ENCODE data around the gene CAMKMT. TPM values are rescaled to one million over a fixed set of nuclear protein-coding genes. Genes with fewer than 3 reads are reported as not detected.
A peak's percentile ranks its signal among the peaks of the same experiment; 100 is the strongest.

The CAMKMT gene
- total RNA-seq, 1 donor, result 15.0 TPM

DNA sequence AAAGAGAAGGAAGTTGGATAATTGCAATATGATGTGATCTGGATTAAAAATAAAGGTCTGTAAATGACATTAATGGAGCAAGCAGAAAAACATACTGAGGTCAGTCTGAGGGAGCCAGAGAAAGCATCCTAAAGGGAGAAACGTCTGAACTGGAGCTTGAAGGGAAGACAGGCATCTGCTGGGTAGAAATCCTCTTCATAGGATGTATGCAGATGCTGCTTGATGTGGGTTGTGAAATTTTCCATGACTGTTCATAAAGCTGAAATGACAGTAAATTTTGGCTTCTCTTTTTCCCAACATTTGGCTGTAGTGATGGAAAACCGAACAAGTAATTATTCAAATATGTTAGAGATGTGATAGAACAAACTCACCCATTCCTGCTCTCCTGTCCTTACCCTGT, 287.6 kb downstream of the CAMKMT start:
- H3K4me3 ChIP-seq (ENCODE audit: low read depth, low read length), result no peak overlapping the region
- peak; percentile 4 for DNase-seq (ENCODE audit: low read depth)
- TF ChIP-seq, protein P1, sequence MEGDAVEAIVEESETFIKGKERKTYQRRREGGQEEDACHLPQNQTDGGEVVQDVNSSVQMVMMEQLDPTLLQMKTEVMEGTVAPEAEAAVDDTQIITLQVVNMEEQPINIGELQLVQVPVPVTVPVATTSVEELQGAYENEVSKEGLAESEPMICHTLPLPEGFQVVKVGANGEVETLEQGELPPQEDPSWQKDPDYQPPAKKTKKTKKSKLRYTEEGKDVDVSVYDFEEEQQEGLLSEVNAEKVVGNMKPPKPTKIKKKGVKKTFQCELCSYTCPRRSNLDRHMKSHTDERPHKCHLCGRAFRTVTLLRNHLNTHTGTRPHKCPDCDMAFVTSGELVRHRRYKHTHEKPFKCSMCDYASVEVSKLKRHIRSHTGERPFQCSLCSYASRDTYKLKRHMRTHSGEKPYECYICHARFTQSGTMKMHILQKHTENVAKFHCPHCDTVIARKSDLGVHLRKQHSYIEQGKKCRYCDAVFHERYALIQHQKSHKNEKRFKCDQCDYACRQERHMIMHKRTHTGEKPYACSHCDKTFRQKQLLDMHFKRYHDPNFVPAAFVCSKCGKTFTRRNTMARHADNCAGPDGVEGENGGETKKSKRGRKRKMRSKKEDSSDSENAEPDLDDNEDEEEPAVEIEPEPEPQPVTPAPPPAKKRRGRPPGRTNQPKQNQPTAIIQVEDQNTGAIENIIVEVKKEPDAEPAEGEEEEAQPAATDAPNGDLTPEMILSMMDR (IDR thresholded peaks at IDR 0.05; ENCODE audit: insufficient read depth, low read length), result no peak

DNA sequence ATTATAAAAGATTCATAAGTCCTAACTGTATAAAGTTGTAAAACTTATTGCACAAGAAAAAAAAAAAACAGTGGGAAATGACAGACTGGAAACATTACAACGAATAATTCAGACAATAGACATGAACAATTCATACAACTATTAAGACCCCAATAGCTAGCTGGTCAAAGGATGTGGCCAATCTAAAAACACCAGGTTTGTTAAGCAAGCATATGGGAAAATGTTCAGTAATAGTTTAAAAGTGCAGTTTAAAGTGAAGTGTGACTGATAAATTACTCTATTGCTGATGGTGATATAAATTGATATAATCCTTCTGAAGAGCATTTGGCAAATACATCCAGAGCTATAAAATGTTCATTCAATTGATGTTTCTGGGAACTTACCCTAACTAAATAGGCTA, 289.0 kb downstream of the CAMKMT start:
- DNase-seq (ENCODE audit: low read depth), result no peak
- TF ChIP-seq, protein P1 (IDR thresholded peaks at IDR 0.05; ENCODE audit: insufficient read depth, low read length), result no peak
- H3K4me3 ChIP-seq (ENCODE audit: low read depth, low read length), result no peak overlapping the region

DNA sequence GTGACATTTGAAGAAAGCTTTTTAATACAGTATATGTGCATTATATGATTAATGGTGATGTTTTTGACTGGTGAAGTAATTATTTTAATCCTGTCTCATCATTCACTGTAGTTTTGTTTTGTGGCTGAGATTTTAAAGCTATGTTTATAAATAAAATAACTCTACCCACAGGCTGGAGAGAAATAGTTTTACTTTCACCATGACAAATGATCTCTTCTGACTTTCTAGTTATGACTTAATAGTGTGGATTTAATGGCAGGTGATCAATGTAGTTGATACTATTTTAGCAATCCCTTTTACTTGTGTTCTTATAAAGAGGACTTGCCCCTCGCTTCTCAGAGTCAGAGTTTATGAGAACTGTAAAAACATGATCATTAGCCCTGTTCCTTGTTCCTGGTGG, 290.2 kb downstream of the CAMKMT start:
- no peak for DNase-seq (ENCODE audit: low read depth)
- H3K4me3 ChIP-seq (ENCODE audit: low read depth, low read length), result no peak overlapping the region
- TF ChIP-seq, protein P1 (IDR thresholded peaks at IDR 0.05; ENCODE audit: insufficient read depth, low read length), result no peak

DNA sequence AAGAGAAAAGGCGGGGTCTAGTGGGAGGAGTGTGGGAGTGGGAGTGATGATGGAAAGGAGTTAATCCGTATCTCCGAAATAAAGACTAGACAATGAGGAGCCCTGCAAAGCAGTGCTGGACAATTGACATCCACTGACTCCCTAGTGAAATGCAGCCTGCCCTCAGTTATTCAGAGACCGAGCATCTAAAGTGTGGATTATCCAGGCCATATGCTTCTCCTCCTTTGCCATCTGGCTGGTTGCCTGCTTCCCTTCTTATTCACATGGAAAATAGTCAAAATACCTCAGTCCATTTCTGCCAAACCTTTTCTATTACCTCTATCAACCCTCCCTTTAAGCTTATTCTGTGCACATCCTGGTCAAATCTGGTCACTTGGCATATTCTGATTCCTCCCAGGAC, 291.0 kb downstream of the CAMKMT start:
- no peak overlapping the region for H3K4me3 ChIP-seq (ENCODE audit: low read depth, low read length)
- DNase-seq (ENCODE audit: low read depth), result no peak
- TF ChIP-seq, protein P1 (IDR thresholded peaks at IDR 0.05; ENCODE audit: insufficient read depth, low read length), result no peak

DNA sequence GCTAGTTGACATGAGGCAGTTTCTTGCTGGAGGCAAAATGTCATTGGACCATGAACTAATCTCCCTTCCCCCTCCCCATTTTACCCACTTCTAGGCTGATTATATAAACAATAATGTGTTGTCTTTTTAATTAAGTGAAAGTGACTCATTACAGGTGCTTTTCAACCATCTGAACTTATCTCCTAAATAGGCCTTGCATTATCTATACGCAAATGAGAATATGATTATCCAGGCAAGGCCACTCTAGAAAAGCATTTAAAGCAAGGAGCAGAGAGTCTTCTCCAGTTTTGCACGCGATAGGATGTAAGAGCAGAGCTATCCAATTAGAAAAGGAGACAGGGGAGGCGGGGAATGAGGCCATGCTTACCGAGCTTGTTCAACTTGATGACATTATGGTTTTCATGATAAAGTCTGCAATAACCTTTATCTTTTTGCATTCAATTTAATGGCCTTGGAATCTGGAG, 293.7 kb downstream of the CAMKMT start:
- TF ChIP-seq, protein P1 (IDR thresholded peaks at IDR 0.05; ENCODE audit: insufficient read depth, low read length), result no peak
- no peak overlapping the region for H3K4me3 ChIP-seq (ENCODE audit: low read depth, low read length)
- no peak for DNase-seq (ENCODE audit: low read depth)

DNA sequence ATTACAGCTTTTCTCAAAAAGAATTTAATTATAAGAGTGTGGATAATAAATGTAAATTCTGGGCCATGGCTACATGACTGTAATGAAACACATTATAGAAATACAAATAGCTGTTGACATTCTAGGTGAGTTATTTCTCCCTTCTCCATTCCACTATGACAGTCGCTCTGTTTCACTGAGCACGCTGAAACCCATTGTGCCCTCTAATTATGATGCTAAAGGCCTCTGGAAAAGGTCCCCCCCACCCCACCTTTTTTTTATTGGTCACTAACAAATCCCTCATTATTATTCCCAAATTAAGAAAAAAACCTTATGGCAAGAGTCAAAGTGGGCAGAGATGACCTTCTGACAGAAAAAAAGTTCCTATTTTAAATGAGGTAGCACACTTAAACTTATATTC, 294.7 kb downstream of the CAMKMT start:
- H3K4me3 ChIP-seq (ENCODE audit: low read depth, low read length), result no peak overlapping the region
- TF ChIP-seq, protein P1 (IDR thresholded peaks at IDR 0.05; ENCODE audit: insufficient read depth, low read length), result no peak
- no peak for DNase-seq (ENCODE audit: low read depth)

DNA sequence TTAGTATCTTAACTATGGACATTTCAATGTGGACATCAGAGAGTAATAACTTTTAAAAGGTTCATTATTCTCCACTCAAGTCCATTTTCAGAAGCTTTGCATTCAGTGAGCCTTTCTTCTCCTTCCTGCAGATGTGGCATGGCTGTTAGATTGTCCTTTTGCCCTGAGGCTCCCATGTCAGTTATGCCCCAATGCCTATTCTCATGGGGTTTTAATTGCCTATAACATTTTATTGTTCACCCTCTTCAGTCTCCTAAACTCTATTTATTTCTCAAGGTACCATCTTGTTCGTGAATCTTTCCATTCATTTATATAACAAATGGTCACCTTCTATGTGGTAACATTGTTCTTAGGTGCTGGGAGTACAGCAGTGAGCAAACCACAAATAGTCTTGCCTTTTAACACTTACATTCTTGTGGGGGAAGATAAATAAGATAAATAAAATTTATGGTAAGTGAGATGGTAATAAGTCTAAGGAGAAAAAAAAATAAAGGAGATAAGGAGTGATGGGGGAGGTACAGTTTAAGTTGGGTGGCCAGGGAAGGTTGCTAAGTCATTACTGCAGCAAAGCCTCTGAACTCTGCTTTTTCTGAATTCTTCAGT, 301.8 kb downstream of the CAMKMT start:
- DNase-seq (ENCODE audit: low read depth), result no peak
- H3K4me3 ChIP-seq (ENCODE audit: low read depth, low read length), result no peak overlapping the region
- TF ChIP-seq, protein P1 (IDR thresholded peaks at IDR 0.05; ENCODE audit: insufficient read depth, low read length), result no peak

Data from fibroblast of the aortic adventitia (primary cell).